ENCODE measurements around the gene AQP12B. TPM values are rescaled to one million over a fixed set of nuclear protein-coding genes. Genes with fewer than 3 reads are reported as not detected.

The AQP12B gene
- total RNA-seq, 2 experiments from 2014 or later = not detected

GRCh38 chr2:240730501-240731177 is 48.0 kb upstream of the AQP12B start:
- no peaks in the 10 kb centered on the region for H3K36me3 Mint-ChIP-seq (ENCODE audit: low read depth)
- TF ChIP-seq CTCF (IDR thresholded peaks at IDR 0.05) = no peak
- CTCF ChIA-PET = no interaction called here

GRCh38 chr2:240728827-240729226 is 46.1 kb upstream of the AQP12B start:
- intact Hi-C loops (cut with DNase I, micrococcal nuclease) = no loop called here
- Histone ChIP-seq H3K36me3 (ENCODE audit: insufficient read depth, low read length) (no peaks in the 10 kb centered on the region), H3K27me3 (ENCODE audit: control insufficient read depth in 1 of 2, insufficient read depth in 2 of 2, low read length in 2 of 2) (no peaks in the 10 kb centered on the region), H3K4me3 (ENCODE audit: low read length) (no peak overlapping the region), H3K9me3 (ENCODE audit: control insufficient read depth in 1 of 2, insufficient read depth in 1 of 2, low read length in 2 of 2) (no peaks in the 10 kb centered on the region), H3K27ac (ENCODE audit: low read depth in 1 of 2, low read length in 2 of 2) (no peak overlapping the region), H3K4me1 (ENCODE audit: insufficient read depth, low read length) (no peaks in the 10 kb centered on the region)
- Mint-ChIP-seq H3K4me1 (ENCODE audit: low read depth) (no peaks in the 10 kb centered on the region), H3K27me3 (peaks cover 5% of the 10 kb centered on the region), H3K36me3 (ENCODE audit: low read depth) (no peaks in the 10 kb centered on the region), H3K4me3 (no peak overlapping the region), H3K27ac (no peak overlapping the region), H3K9me3 (no peaks in the 10 kb centered on the region)
- ATAC-seq (ENCODE audit: poor library complexity) (no peak), DNase-seq (no peak)
- POLR2A ChIA-PET = no interaction called here
- CTCF ChIA-PET = no interaction called here
- no peak for TF ChIP-seq CTCF (IDR thresholded peaks at IDR 0.05)

More at GRCh38 chr2:240730501-240731177, 48.0 kb upstream of the AQP12B start:
- Mint-ChIP-seq H3K4me1 (ENCODE audit: low read depth) (no peaks in the 10 kb centered on the region), H3K27ac (no peak overlapping the region), H3K27me3 (peaks cover 5% of the 10 kb centered on the region), H3K9me3 (no peaks in the 10 kb centered on the region), H3K4me3 (no peak overlapping the region)
- ATAC-seq (ENCODE audit: poor library complexity) (no peak), DNase-seq (no peak)
- intact Hi-C loops (cut with DNase I, micrococcal nuclease) = loop anchor here in 1 of 2 experiments (10.0 kb wide), 1 partner anchor 216 kb away; no protein-coding TSS in a partner anchor
- POLR2A ChIA-PET = no interaction called here
- no peak overlapping the region for H3K27ac ChIP-seq (ENCODE audit: low read depth in 1 of 2, low read length in 2 of 2)
- H3K4me1 ChIP-seq (ENCODE audit: insufficient read depth, low read length) = no peaks in the 10 kb centered on the region
- no peaks in the 10 kb centered on the region for H3K9me3 ChIP-seq (ENCODE audit: control insufficient read depth in 1 of 2, insufficient read depth in 1 of 2, low read length in 2 of 2)
- no peak overlapping the region for H3K4me3 ChIP-seq (ENCODE audit: low read length)
- H3K27me3 ChIP-seq (ENCODE audit: control insufficient read depth in 1 of 2, insufficient read depth in 2 of 2, low read length in 2 of 2) = no peaks in the 10 kb centered on the region
- no peaks in the 10 kb centered on the region for H3K36me3 ChIP-seq (ENCODE audit: insufficient read depth, low read length)

- intact Hi-C loops (cut with DNase I, micrococcal nuclease) = no loop called here
- no peak overlapping the region for H3K27ac ChIP-seq (ENCODE audit: low read depth in 1 of 2, low read length in 2 of 2)
- no peak overlapping the region for H3K4me3 Mint-ChIP-seq
- no peak for DNase-seq
- no peaks in the 10 kb centered on the region for H3K4me1 ChIP-seq (ENCODE audit: insufficient read depth, low read length)
- H3K9me3 ChIP-seq (ENCODE audit: control insufficient read depth in 1 of 2, insufficient read depth in 1 of 2, low read length in 2 of 2) = no peaks in the 10 kb centered on the region
- no peak for ATAC-seq (ENCODE audit: poor library complexity)
- H3K4me1 Mint-ChIP-seq (ENCODE audit: low read depth) = no peaks in the 10 kb centered on the region
- TF ChIP-seq CTCF (IDR thresholded peaks at IDR 0.05) = no peak
- H3K27me3 Mint-ChIP-seq = peaks cover 5% of the 10 kb centered on the region
- H3K27me3 ChIP-seq (ENCODE audit: control insufficient read depth in 1 of 2, insufficient read depth in 2 of 2, low read length in 2 of 2) = no peaks in the 10 kb centered on the region
- no peaks in the 10 kb centered on the region for H3K9me3 Mint-ChIP-seq
- no peaks in the 10 kb centered on the region for H3K36me3 ChIP-seq (ENCODE audit: insufficient read depth, low read length)
- ChIA-PET POLR2A (no interaction called here), CTCF (no interaction called here)
- H3K27ac Mint-ChIP-seq = no peak overlapping the region
- no peaks in the 10 kb centered on the region for H3K36me3 Mint-ChIP-seq (ENCODE audit: low read depth)
- no peak overlapping the region for H3K4me3 ChIP-seq (ENCODE audit: low read length)
These were observed 45.7 kb upstream of the AQP12B start for GRCh38 chr2:240728361-240728760.

Measured in CD4-positive, alpha-beta T cell (primary cell).